ENCODE results near the gene NLGN2. TPM values are rescaled to one million over a fixed set of nuclear protein-coding genes. Genes with fewer than 3 reads are reported as not detected.

NLGN2 gene
- total and polyA plus RNA-seq, 2 of the 8 experiments (the other 6 are each of a cell fraction or from before 2014, with no cell fraction given), result 21.2 to 62.8 TPM

- no peak overlapping the region for H2BK5ac ChIP-seq (ENCODE audit: low read depth, low read length)
- H3K14ac ChIP-seq (ENCODE audit: insufficient read length), result no peak overlapping the region
- H3K23ac ChIP-seq (ENCODE audit: insufficient read length), result no peak overlapping the region
- no peak overlapping the region for H3K18ac ChIP-seq (ENCODE audit: extremely low read depth, low read length)
- no peaks in the 10 kb centered on the region for H3K27me3 ChIP-seq (replicated peaks in 1 of 4; ENCODE audit: control insufficient read depth in 3 of 4, extremely low read depth in 1 of 4, insufficient read depth in 3 of 4, low read length in 3 of 4)
- H2AFZ ChIP-seq (ENCODE audit: low read length), result no peak overlapping the region
- no peaks in the 10 kb centered on the region for H3K9me3 ChIP-seq (ENCODE audit: insufficient read depth in 2 of 2, low read depth in 1 of 2, low read length in 1 of 2)
- no peaks in the 10 kb centered on the region for H4K20me1 ChIP-seq (replicated peaks in 1 of 2; ENCODE audit: control insufficient read depth in 1 of 2, insufficient read depth in 2 of 2, low read length in 2 of 2)
- H4K8ac ChIP-seq (ENCODE audit: extremely low read depth, insufficient read depth, low read length), result no peak overlapping the region
- no peak overlapping the region for H4K91ac ChIP-seq (replicated peaks; ENCODE audit: insufficient read length, low read length)
- H3K79me2 ChIP-seq (ENCODE audit: control insufficient read depth in 1 of 2, insufficient read depth in 2 of 2, low read length in 2 of 2), result no peaks in the 10 kb centered on the region
- H3K56ac ChIP-seq (replicated peaks; ENCODE audit: insufficient read length, low read depth, low read length), result no peak overlapping the region
- TF ChIP-seq CREB1 (IDR thresholded peaks at IDR 0.05), result no peak
- peak; percentile 91 for TF ChIP-seq YY1 (IDR thresholded peaks at IDR 0.05; ENCODE audit: low read depth, low read length)
- no peak overlapping the region for H3K4me3 ChIP-seq (ENCODE audit: extremely low read depth in 1 of 4, insufficient read depth in 2 of 4, low read depth in 3 of 4, low read length in 4 of 4)
- H2AK5ac ChIP-seq (ENCODE audit: low read depth, low read length), result no peak overlapping the region
- H3K23me2 ChIP-seq (ENCODE audit: low read depth, low read length), result peaks cover 5% of the 10 kb centered on the region
- no peak overlapping the region for H2BK20ac ChIP-seq (ENCODE audit: low read length)
- H2BK15ac ChIP-seq (ENCODE audit: low read length), result no peak overlapping the region
- no peak overlapping the region for H3K4me2 ChIP-seq (ENCODE audit: insufficient read depth in 1 of 2, low read depth in 2 of 2, low read length in 2 of 2)
- H3K4ac ChIP-seq (replicated peaks; ENCODE audit: insufficient read length, low read depth, low read length), result no peak overlapping the region
- no peaks in the 10 kb centered on the region for H3K79me1 ChIP-seq (ENCODE audit: low read depth, low read length)
- H3K36me3 ChIP-seq (ENCODE audit: control insufficient read depth in 2 of 4, insufficient read depth in 4 of 4, low read length in 3 of 4), result peaks cover 0 to 2% (median 0%) of the 10 kb centered on the region in 4 experiments; a peak in 2 of 8 replicates
- H4K5ac ChIP-seq (ENCODE audit: insufficient read length, low read depth, low read length), result no peak overlapping the region
- H3K4me1 ChIP-seq (replicated peaks in 1 of 4; ENCODE audit: control insufficient read depth in 3 of 4, insufficient read depth in 4 of 4, low read length in 3 of 4), result peaks cover 2 to 18% (median 7%) of the 10 kb centered on the region in 4 experiments
- H3K9ac ChIP-seq (replicated peaks in 1 of 4; ENCODE audit: extremely low read depth in 1 of 4, low read depth in 3 of 4, low read length in 3 of 4), result no peak overlapping the region
- POLR2A ChIA-PET (ENCODE audit: partially characterized antibody), result interaction anchor here (0.7 to 13.8 kb wide), 5 partner anchors 10 to 197 kb away, joined by 3 to 200 read pairs (median 3); partner anchors contain the start of genes POLR2A, SLC35G6 and ZBTB4
- no peak overlapping the region for H2BK12ac ChIP-seq (ENCODE audit: low read depth, low read length)
- H2BK120ac ChIP-seq (replicated peaks; ENCODE audit: low read depth, low read length), result no peak overlapping the region
- FAIRE-seq (no peak), DNase-seq (ENCODE audit: low read depth in 1 of 2, low spot score in 2 of 2) (no peak)
- 91% methylated on average over 3 of the region's 3 CpGs; no CpG with 5 or more reads in 1 of the 2 experiments for WGBS, 2 experiments (ENCODE audit: extremely low coverage in 1 of 2, insufficient coverage in 1 of 2, insufficient read length in 1 of 2, insufficient replicate concordance in 2 of 2, low coverage in 1 of 2, low lambda C conversion rate in 2 of 2, missing lambda C conversion rate in 1 of 2)
- H3K27ac ChIP-seq (ENCODE audit: low read depth, low read length), result no peak overlapping the region
- CTCF ChIA-PET (ENCODE audit: partially characterized antibody), result interaction anchor here (0.8 to 2.1 kb wide), 4 partner anchors 16 to 54 kb away, joined by 3 to 5 read pairs (median 4); no protein-coding TSS in a partner anchor
Observed at GRCh38 chr17:7459961-7460545, 52.4 kb downstream of the NLGN2 start.
